Gastrocnemius medialis (tissue), 4 donors: Measurements from ENCODE around the gene GIMAP8. TPM values are rescaled to one million over a fixed set of nuclear protein-coding genes. Genes with fewer than 3 reads are reported as not detected.

ENCODE experiments used
- ATAC-seq, 2 donors: fragments of 150-250 bp; one replicate each; pipeline ENCODE4 v1.9.1; 2016
- DNase-seq, 2 donors: peaks; one replicate each; pipeline ENCODE4 v3.0.0-alpha.2; 2019
- H3K27ac ChIP-seq, 4 donors: fragments of 200-600 bp; sonication (generic); 1 replicate in 1 of 4; 2 replicates in 3 of 4; pipeline ENCODE4 v1.5.1; 2016 to 2018; ENCODE audit warnings: mild to moderate bottlenecking in 2 of 4, moderate library complexity in 1 of 4
- H3K27me3 ChIP-seq, 3 donors: fragments of 200-600 bp; sonication (generic) in 2 of 3; 1 replicate in 1 of 3; 2 replicates in 2 of 3; pipeline versions ENCODE4 v1.5.1 to v1.6.0; 2016 to 2019; ENCODE audit warnings: mild to moderate bottlenecking in 1 of 3, moderate library complexity in 1 of 3
- H3K36me3 ChIP-seq, 2 donors: fragments of 200-600 bp; sonication (generic) in 1 of 2; one replicate each; pipeline ENCODE4 v1.5.1; 2017 to 2018
- H3K4me1 ChIP-seq, 2 donors: fragments of 200-600 bp; sonication (generic) in 1 of 2; one replicate each; pipeline ENCODE4 v1.5.1; 2016 to 2017; ENCODE audit warnings: mild to moderate bottlenecking in 2 of 2
- H3K4me3 ChIP-seq, 4 donors: fragments of 200-600 bp; sonication (generic) in 3 of 4; 1 replicate in 1 of 4; 2 replicates in 3 of 4; pipeline ENCODE4 v1.5.1; 2016 to 2019; ENCODE audit warnings: mild to moderate bottlenecking in 2 of 4
- H3K9me3 ChIP-seq, 3 donors: fragments of 200-600 bp; sonication (generic) in 2 of 3; 1 replicate in 1 of 3; 2 replicates in 2 of 3; pipeline ENCODE4 v1.5.1; 2016 to 2019
- CTCF ChIP-seq, 5 experiments: fragments of 450-650 bp in 3 of 5; fragments of 200-600 bp in 2 of 5; sonication (generic) in 2 of 5; IDR thresholded peaks in 4 of 5; conservative IDR thresholded peaks in 1 of 5; 1 replicate in 4 of 5; 2 replicates in 1 of 5; pipeline ENCODE4 v1.5.1; 2016 to 2019; ENCODE audit warnings: antibody characterized with exemption in 5 of 5, mild to moderate bottlenecking in 3 of 5, moderate library complexity in 3 of 5
- POLR2A ChIP-seq, 2 donors: fragments of 450-650 bp; IDR thresholded peaks; one replicate each; pipeline ENCODE4 v1.6.1; 2017; ENCODE audit warnings: antibody characterized with exemption in 2 of 2, mild to moderate bottlenecking in 2 of 2, moderate library complexity in 2 of 2
- in situ Hi-C, 4 donors: fragments of 200-750 bp; cut with MboI; loops; one replicate each; pipeline versions ENCODE4 v1.15.0 to v1.8.0; 2017; ENCODE audit warnings: low sequenced_read_pairs in 4 of 4
- intact Hi-C: fragments of 100-400 bp; cut with DNase I; formaldehyde crosslinking; loops from one replicate; pipeline ENCODE4 v1.15.1; 2023; ENCODE audit warnings: low total_unique reads
- total RNA-seq, 4 donors: library from RNA; depleted of rRNA; stranded (reverse); fragments of >200 nt; gene quantifications; one replicate each; pipeline versions ENCODE4 v1.1.0 to v1.2.3, GENCODE V29; 2016

The GIMAP8 gene
- total RNA-seq, 4 donors from 2014 or later, result 5.4 to 10.4 (median 7.1) TPM

DNA sequence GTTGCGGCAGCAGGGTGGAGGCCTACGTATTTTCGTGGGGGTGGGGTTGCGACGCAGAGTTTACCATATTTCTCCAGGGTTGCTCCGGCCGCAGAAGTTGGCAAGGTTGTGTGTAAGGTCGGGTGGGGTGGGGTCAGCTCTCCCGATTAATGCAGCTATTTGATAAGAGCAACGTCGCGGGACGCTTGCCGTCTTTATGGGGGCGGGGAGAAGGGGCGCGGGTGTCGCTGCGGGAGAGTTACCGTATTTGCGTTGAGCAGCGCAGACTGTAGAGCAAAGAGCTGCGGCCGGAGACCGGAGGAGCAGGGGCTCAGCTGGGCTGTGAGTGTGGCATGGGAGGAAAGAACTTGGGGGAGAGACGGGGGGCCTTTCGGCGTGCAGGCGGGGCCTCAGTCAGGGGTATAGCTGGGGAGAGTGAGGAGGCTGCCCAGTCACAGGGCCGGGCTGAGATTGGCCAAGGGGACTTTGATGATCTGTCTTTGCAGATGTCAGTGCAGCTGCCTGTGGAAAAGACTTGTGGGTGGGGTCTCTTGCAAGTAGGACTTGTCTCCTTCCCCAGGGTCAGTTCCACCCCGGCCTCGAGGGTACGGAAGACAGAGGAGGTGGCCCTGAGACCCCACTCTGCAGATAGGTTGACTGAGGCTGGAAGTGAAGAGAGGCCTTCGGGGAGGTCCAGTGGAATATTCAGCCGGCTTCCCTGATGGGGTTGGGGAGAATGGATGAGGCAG lies 44.7 kb upstream of the GIMAP8 start:
- DNase-seq (no peak), ATAC-seq (peak; percentile 31 to 50)
- Histone ChIP-seq H3K36me3 (no peaks in the 10 kb centered on the region), H3K9me3 (no peaks in the 10 kb centered on the region), H3K4me3 (peak overlapping the region; percentile 69 to 83 (median 74)), H3K27ac (peak overlapping the region; percentile 94 to 97 (median 96)), H3K4me1 (peaks cover 5 to 9% of the 10 kb centered on the region in 2 donors), H3K27me3 (no peaks in the 10 kb centered on the region)
- in situ Hi-C loops, result loop anchor here in 2 of 4 donors (25.0 kb wide), 1 partner anchor 118 kb away; no protein-coding TSS in a partner anchor
- TF ChIP-seq CTCF (IDR thresholded peaks at IDR 0.05 in 4 of 5, conservative IDR thresholded peaks at IDR 0.05 in 1 of 5), result no peak
- no peak for TF ChIP-seq POLR2A (IDR thresholded peaks at IDR 0.05)
- intact Hi-C loops, result loop anchor here (1.0 to 10.0 kb wide), 3 partner anchors 15 to 619 kb away; partner anchors contain the start of genes ABCB8, ATG9B and ZNF775

- intact Hi-C loops, result loop anchor here (10.0 kb wide), 1 partner anchor 619 kb away; the partner anchor contains the start of genes ABCB8 and ATG9B
- in situ Hi-C loops, result loop anchor here in 2 of 4 donors (25.0 kb wide), 1 partner anchor 119 kb away; no protein-coding TSS in a partner anchor
- no peaks in the 10 kb centered on the region for H3K27me3 ChIP-seq
- TF ChIP-seq CTCF (IDR thresholded peaks at IDR 0.05 in 4 of 5, conservative IDR thresholded peaks at IDR 0.05 in 1 of 5) (no peak), POLR2A (IDR thresholded peaks at IDR 0.05) (no peak)
- no peaks in the 10 kb centered on the region for H3K9me3 ChIP-seq
- H3K4me3 ChIP-seq, result peak overlapping the region; percentile 69 to 83 (median 74)
- ATAC-seq (no peak), DNase-seq (no peak)
- no peaks in the 10 kb centered on the region for H3K36me3 ChIP-seq
- peak overlapping the region; percentile 94 to 97 (median 96) for H3K27ac ChIP-seq
- H3K4me1 ChIP-seq, result peaks cover 5 to 9% of the 10 kb centered on the region in 2 donors
Observed at GRCh38 chr7:150406312-150406566, 44.2 kb upstream of the GIMAP8 start.

DNA sequence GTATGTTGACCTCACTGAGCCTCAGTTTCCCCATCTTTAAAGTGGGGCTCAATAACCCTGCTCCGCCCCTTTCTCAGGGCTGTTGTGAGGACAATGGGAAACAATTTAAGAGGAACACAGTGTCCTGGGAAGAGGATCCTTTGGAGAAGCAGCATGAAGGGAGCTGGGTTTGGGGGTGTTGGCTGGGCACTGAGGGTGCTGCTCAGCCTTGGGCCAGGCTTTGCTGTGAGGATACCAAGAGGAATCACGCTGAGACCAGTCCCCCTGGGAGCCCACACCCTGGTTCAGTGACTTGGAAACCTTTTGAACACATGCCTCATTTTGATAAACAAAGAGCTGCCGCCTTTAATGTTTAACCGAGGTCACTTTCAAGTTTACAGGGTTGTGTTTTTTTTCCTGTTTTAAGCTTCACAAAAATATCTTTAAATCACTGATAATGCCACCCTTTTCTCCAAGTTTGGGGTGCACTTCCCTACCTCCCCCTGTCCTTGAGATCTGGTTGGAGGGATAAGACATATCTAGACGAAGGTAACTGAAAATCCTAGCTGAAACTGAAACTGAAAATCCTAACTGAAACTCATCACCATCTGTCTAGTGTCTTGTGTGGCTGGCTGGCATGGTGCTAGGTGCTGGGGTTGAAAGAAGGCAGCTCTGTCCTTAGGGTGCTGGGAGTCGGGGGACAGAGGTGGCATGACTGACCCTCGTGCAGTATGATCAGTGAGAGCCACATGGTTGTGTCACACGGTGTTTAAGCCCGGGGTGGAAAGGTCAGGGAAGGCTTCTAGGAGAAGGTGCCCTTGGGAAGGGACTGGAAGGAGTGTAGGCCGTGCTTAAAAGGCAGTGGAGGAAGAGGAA lies 43.6 kb upstream of the GIMAP8 start:
- TF ChIP-seq POLR2A (IDR thresholded peaks at IDR 0.05) (no peak), CTCF (IDR thresholded peaks at IDR 0.05 in 4 of 5, conservative IDR thresholded peaks at IDR 0.05 in 1 of 5) (no peak)
- H3K27me3 ChIP-seq, result no peaks in the 10 kb centered on the region
- in situ Hi-C loops, result loop anchor here in 2 of 4 donors (25.0 kb wide), 1 partner anchor 119 kb away; no protein-coding TSS in a partner anchor
- ATAC-seq (no peak), DNase-seq (no peak)
- H3K4me3 ChIP-seq, result no peak overlapping the region
- peak overlapping the region; percentile 94 to 97 (median 96) for H3K27ac ChIP-seq
- peaks cover 5 to 9% of the 10 kb centered on the region in 2 donors for H3K4me1 ChIP-seq
- intact Hi-C loops, result loop anchor here (10.0 kb wide), 1 partner anchor 618 kb away; the partner anchor contains the start of genes ABCB8 and ATG9B
- no peaks in the 10 kb centered on the region for H3K36me3 ChIP-seq
- H3K9me3 ChIP-seq, result no peaks in the 10 kb centered on the region

DNA sequence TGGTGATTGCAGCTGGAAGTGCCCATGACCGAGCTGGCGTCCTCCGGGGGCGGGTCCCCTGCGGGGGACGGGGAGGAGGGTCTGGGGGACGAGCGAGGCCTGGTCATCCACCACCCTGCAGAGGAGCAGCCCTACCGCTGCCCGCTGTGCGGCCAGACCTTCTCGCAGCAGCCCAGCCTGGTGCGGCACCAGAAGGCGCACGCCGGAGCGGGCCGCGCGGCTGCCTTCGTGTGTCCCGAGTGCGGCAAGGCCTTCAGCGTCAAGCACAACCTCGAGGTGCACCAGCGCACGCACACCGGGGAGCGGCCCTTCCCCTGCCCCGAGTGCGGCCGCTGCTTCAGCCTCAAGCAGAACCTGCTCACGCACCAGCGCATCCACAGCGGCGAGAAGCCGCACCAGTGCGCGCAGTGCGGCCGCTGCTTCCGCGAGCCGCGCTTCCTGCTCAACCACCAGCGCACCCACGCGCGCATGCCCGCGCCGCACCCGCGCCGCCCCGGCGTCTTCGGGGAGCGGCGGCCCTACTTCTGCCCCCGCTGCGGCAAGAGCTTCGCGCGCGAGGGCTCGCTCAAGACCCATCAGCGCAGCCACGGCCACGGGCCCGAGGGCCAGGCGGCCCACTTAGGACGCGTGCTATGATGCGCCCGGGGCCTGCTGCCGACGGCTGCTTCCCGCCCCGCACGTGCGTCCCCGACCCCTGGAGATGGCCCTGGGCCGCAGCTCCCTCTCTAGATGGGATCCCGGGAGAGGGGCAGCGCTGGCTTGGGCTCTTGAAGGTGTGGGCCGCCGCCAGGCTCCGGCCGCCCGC lies 42.6 kb upstream of the GIMAP8 start:
- H3K36me3 ChIP-seq, result no peaks in the 10 kb centered on the region
- no peak overlapping the region for H3K27ac ChIP-seq
- in situ Hi-C loops (loop anchor here in 2 of 4 donors (25.0 kb wide), 1 partner anchor 120 kb away; no protein-coding TSS in a partner anchor), intact Hi-C loops (loop anchor here (10.0 kb wide), 1 partner anchor 617 kb away; the partner anchor contains the start of genes ABCB8 and ATG9B)
- ATAC-seq (no peak), DNase-seq (no peak)
- H3K9me3 ChIP-seq, result no peaks in the 10 kb centered on the region
- TF ChIP-seq CTCF (IDR thresholded peaks at IDR 0.05 in 4 of 5, conservative IDR thresholded peaks at IDR 0.05 in 1 of 5), result no peak
- H3K27me3 ChIP-seq, result no peaks in the 10 kb centered on the region
- no peak overlapping the region for H3K4me3 ChIP-seq
- peaks cover 5 to 9% of the 10 kb centered on the region in 2 donors for H3K4me1 ChIP-seq
